Measurements from ENCODE around the gene HSPA1A.

The HSPA1A gene

DNA sequence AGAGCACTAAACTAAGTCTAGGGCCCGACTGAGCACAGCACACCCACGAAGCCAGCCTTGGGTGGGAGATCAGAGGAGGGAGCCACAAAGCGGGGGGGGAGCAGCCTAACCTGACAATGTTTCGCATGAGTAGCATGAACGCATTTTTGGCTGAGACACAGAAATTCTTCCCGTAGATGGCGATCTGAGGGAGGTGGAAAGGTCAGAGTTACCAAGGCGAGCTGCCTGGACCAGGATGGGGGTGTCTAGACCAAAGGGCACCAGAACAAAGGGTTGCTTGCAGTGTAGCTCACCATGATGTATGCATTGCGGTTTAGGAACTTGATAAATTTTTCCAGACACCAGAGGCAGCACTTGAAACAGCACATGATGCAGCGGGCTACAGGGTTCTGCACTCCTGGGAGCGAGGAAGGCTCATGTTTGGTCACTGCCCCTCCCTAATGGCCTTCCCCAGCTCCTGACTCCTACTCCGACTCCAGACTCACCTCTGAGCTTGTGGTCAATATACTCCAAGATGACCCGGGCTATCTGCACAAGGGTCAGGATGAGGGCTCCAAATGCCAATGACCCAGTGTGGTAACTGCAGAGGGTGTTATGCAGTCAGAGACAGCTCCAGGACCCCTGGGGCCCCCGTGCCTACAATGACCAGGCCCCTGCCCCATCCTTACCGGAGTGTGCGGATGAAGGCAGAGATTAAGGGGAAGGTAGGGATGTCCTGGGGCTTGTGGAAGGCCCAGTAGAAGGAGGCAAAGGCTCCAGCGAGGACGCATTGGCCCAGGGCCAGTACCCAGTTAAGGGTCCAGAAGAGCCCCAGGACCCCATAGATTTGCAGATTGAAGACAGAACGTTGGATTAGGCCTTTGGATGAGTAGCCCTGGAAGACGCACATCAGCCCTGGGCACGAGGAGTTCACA is 50.1 kb downstream of the HSPA1A start:
- no peak for DNase-seq

Data from stimulated activated CD8-positive, alpha-beta memory T cell treated with anti-CD3 and anti-CD28 coated beads, Interleukin-4, amount 100 ng/mL, for 48 hours (primary cell).